ENCODE measurements around the gene MED15. TPM values are rescaled to one million over a fixed set of nuclear protein-coding genes. Genes with fewer than 3 reads are reported as not detected.

MED15 gene
- total and polyA plus RNA-seq, 10 of the 15 experiments (the other 5 are each of a cell fraction or from before 2014, with no cell fraction given) = 1.4 to 75.2 (median 26.9) TPM

DNA sequence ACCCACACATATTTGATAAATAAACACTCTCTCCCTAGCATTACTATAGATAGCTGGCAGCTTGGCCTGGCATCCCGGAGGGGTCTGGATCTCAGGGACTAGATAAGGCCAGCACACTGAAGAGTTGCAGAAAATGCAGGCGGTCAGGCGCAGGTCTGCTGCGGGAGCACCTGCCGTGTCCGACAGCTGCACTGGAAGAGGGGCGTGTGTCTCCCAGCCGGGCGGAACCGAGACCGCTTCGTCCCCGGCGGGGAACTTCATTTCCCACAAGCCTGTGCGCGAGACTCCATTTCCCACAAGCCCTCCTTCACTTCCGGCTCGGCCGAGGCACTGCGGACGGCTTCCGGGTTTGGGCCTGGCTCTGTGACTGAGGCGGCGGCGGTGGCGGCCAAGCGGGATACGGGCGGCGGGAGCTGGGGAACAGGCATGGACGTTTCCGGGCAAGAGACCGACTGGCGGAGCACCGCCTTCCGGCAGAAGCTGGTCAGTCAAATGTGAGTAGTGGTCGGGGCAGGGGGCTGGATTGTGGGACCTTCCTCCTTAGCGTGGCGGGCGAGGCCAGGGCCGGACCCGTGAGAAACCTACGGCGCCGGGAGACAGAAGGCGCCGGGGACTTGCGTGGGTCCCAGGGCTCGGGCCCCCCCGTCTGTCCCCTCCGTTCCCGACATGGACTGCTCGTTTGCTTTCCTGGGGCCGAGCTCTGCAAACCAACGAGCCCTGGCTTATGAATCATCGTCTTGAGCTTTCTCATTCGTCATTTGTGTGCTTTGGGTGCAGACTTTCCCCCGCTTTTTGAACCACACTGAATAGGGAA, at the start of gene MED15 (continued):
- no peak for TF ChIP-seq BRCA1 (IDR thresholded peaks at IDR 0.05; ENCODE audit: low read depth, low read length)
- TF ChIP-seq, protein P1, sequence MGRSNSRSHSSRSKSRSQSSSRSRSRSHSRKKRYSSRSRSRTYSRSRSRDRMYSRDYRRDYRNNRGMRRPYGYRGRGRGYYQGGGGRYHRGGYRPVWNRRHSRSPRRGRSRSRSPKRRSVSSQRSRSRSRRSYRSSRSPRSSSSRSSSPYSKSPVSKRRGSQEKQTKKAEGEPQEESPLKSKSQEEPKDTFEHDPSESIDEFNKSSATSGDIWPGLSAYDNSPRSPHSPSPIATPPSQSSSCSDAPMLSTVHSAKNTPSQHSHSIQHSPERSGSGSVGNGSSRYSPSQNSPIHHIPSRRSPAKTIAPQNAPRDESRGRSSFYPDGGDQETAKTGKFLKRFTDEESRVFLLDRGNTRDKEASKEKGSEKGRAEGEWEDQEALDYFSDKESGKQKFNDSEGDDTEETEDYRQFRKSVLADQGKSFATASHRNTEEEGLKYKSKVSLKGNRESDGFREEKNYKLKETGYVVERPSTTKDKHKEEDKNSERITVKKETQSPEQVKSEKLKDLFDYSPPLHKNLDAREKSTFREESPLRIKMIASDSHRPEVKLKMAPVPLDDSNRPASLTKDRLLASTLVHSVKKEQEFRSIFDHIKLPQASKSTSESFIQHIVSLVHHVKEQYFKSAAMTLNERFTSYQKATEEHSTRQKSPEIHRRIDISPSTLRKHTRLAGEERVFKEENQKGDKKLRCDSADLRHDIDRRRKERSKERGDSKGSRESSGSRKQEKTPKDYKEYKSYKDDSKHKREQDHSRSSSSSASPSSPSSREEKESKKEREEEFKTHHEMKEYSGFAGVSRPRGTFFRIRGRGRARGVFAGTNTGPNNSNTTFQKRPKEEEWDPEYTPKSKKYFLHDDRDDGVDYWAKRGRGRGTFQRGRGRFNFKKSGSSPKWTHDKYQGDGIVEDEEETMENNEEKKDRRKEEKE (IDR thresholded peaks at IDR 0.05) = no peak
- TF ChIP-seq, protein P2, sequence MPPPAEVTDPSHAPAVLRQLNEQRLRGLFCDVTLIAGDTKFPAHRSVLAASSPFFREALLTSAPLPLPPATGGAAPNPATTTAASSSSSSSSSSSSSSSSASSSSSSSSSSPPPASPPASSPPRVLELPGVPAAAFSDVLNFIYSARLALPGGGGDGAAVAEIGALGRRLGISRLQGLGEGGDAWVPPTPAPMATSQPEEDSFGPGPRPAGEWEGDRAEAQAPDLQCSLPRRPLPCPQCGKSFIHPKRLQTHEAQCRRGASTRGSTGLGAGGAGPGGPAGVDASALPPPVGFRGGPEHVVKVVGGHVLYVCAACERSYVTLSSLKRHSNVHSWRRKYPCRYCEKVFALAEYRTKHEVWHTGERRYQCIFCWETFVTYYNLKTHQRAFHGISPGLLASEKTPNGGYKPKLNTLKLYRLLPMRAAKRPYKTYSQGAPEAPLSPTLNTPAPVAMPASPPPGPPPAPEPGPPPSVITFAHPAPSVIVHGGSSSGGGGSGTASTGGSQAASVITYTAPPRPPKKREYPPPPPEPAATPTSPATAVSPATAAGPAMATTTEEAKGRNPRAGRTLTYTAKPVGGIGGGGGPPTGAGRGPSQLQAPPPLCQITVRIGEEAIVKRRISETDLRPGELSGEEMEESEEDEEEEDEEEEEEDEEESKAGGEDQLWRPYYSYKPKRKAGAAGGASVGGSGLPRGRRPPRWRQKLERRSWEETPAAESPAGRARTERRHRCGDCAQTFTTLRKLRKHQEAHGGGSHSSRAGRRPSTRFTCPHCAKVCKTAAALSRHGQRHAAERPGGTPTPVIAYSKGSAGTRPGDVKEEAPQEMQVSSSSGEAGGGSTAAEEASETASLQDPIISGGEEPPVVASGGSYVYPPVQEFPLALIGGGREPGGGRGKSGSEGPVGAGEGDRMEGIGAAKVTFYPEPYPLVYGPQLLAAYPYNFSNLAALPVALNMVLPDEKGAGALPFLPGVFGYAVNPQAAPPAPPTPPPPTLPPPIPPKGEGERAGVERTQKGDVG (CRISPR knock-in tag; IDR thresholded peaks at IDR 0.05) = no peak
- TF ChIP-seq, protein P3, sequence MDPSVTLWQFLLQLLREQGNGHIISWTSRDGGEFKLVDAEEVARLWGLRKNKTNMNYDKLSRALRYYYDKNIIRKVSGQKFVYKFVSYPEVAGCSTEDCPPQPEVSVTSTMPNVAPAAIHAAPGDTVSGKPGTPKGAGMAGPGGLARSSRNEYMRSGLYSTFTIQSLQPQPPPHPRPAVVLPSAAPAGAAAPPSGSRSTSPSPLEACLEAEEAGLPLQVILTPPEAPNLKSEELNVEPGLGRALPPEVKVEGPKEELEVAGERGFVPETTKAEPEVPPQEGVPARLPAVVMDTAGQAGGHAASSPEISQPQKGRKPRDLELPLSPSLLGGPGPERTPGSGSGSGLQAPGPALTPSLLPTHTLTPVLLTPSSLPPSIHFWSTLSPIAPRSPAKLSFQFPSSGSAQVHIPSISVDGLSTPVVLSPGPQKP (IDR thresholded peaks at IDR 0.05; ENCODE audit: low read depth, low read length) = peak; percentile 90
- peak in 1 of 2 experiments; percentile 51; a peak in 2 of 4 replicates for TF ChIP-seq BHLHE40 (IDR thresholded peaks at IDR 0.05; ENCODE audit: borderline replicate concordance in 1 of 2, low read depth in 2 of 2, low read length in 1 of 2)
- TF ChIP-seq KAT2A (conservative IDR thresholded peaks at IDR 0.05; ENCODE audit: control insufficient read depth, low read depth, low read length) = no peak
- no peak for TF ChIP-seq MEF2A (IDR thresholded peaks at IDR 0.05; ENCODE audit: insufficient read depth, low read depth, low read length)
- TF ChIP-seq, protein P4, sequence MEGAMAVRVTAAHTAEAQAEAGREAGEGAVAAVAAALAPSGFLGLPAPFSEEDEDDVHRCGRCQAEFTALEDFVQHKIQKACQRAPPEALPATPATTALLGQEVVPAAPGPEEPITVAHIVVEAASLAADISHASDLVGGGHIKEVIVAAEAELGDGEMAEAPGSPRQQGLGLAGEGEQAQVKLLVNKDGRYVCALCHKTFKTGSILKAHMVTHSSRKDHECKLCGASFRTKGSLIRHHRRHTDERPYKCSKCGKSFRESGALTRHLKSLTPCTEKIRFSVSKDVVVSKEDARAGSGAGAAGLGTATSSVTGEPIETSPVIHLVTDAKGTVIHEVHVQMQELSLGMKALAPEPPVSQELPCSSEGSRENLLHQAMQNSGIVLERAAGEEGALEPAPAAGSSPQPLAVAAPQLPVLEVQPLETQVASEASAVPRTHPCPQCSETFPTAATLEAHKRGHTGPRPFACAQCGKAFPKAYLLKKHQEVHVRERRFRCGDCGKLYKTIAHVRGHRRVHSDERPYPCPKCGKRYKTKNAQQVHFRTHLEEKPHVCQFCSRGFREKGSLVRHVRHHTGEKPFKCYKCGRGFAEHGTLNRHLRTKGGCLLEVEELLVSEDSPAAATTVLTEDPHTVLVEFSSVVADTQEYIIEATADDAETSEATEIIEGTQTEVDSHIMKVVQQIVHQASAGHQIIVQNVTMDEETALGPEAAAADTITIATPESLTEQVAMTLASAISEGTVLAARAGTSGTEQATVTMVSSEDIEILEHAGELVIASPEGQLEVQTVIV (IDR thresholded peaks at IDR 0.05; ENCODE audit: borderline replicate concordance, partially characterized antibody) = peak; percentile 88
- peak; percentile 87; the same call in 1 of the 2 replicates for TF ChIP-seq ZNF207 (IDR thresholded peaks at IDR 0.05; ENCODE audit: borderline replicate concordance)
- TF ChIP-seq ESRRA (IDR thresholded peaks at IDR 0.05; ENCODE audit: low read length) = 0 out of 2 replicates have a peak, but pooled peaks have one; percentile 76
- TF ChIP-seq, protein P5, sequence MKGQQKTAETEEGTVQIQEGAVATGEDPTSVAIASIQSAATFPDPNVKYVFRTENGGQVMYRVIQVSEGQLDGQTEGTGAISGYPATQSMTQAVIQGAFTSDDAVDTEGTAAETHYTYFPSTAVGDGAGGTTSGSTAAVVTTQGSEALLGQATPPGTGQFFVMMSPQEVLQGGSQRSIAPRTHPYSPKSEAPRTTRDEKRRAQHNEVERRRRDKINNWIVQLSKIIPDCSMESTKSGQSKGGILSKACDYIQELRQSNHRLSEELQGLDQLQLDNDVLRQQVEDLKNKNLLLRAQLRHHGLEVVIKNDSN (IDR thresholded peaks at IDR 0.05; ENCODE audit: borderline replicate concordance, extremely low read length, insufficient read depth, low read depth, low read length) = no peak
- peak; percentile 27; the same call in 1 of the 2 replicates for TF ChIP-seq SPI1 (IDR thresholded peaks at IDR 0.05; ENCODE audit: borderline replicate concordance, insufficient read depth, low read depth, low read length)
- no peak for TF ChIP-seq POU2F2 (IDR thresholded peaks at IDR 0.05; ENCODE audit: borderline replicate concordance, low read depth, low read length)
- no peak; the same call in 1 of the 2 replicates for TF ChIP-seq JUNB (IDR thresholded peaks at IDR 0.05)
- TF ChIP-seq EGR1 (IDR thresholded peaks at IDR 0.05; ENCODE audit: borderline replicate concordance in 1 of 2, low read depth in 2 of 2, low read length in 2 of 2) = 0 out of 3 replicates have a peak, but pooled peaks of 1 of the 2 experiments have one; percentile 18
- no peak for TF ChIP-seq TCF7 (IDR thresholded peaks at IDR 0.05; ENCODE audit: borderline replicate concordance)

Measured in GM12878 (cell line).